Endothelial cell of umbilical vein (primary cell): Measurements from ENCODE around the gene KRTAP10-1. TPM values are rescaled to one million over a fixed set of nuclear protein-coding genes. Genes with fewer than 3 reads are reported as not detected.

Experiments used
- BruUV-seq: library from RNA; stranded (reverse); fragments of 400-500 nt; replicated peaks from 2 replicates; lab custom pipeline; 2021; lab: Mats Ljungman, UMichigan
- CTCF ChIA-PET: fragments of 300-600, 350-600 bp; sonication (Branson Sonifier 250); formaldehyde crosslinking; loops from one replicate; lab custom pipeline; 2021; ENCODE audit warnings: antibody characterized with exemption, inconsistent platforms; lab: Charles Lee
- POLR2A ChIA-PET: fragments of 300-600, 350-600 bp; sonication (Branson Sonifier 250); formaldehyde crosslinking; loops from one replicate; lab custom pipeline; 2021; ENCODE audit warnings: antibody characterized with exemption, inconsistent platforms; lab: Charles Lee
- DNase-seq: peaks from one replicate; pipeline ENCODE4 v3.0.0-alpha.2; 2011; ENCODE audit warnings: low read depth, low spot score
- FAIRE-seq: peaks from 2 replicates; lab custom pipeline; 2011; peaks lifted over from hg19 to GRCh38; lab: Jason Lieb, UNC
- H2AFZ ChIP-seq: 2 replicates; pipeline ENCODE4 v1.6.0; 2012; ENCODE audit warnings: low read depth, low read length, control low read depth, inconsistent platforms
- H3K27ac ChIP-seq: 2 replicates; pipeline ENCODE4 v1.5.1; 2011; ENCODE audit warnings: low read depth, mild to moderate bottlenecking, control low read depth, low read length, moderate library complexity; ENCODE audit not compliant: insufficient read depth
- H3K27me3 ChIP-seq, 2 experiments: 2 replicates each; pipeline versions ENCODE4 v1.6.0 to v1.6.1; 2011; ENCODE audit warnings: low read length in 2 of 2, mixed read lengths in 1 of 2; ENCODE audit not compliant: control insufficient read depth in 2 of 2, insufficient read depth in 2 of 2
- H3K36me3 ChIP-seq, 2 experiments: 2 replicates in 1 of 2; 3 replicates in 1 of 2; pipeline ENCODE4 v1.5.1; 2011; ENCODE audit warnings: low read length in 2 of 2, mild to moderate bottlenecking in 1 of 2, moderate library complexity in 1 of 2; ENCODE audit not compliant: control insufficient read depth in 2 of 2, insufficient read depth in 2 of 2; ENCODE audit errors: extremely low read depth in 1 of 2
- H3K4me1 ChIP-seq: 3 replicates; pipeline ENCODE4 v1.5.1; 2011; ENCODE audit warnings: mild to moderate bottlenecking, low read length; ENCODE audit not compliant: control insufficient read depth, insufficient read depth; ENCODE audit errors: extremely low read depth
- H3K4me2 ChIP-seq: 2 replicates; pipeline ENCODE4 v1.6.1; 2011; ENCODE audit warnings: low read length, control low read depth, mixed read lengths; ENCODE audit not compliant: insufficient read depth
- H3K4me3 ChIP-seq, 3 experiments: fragments of 200-600 bp in 1 of 3; sonication (generic), shearing (Covaris generic) in 1 of 3; replicated peaks in 1 of 3; 2 replicates each; pipeline ENCODE4 v1.5.1; 2011 to 2016; ENCODE audit warnings: control low read depth in 3 of 3, low read length in 3 of 3, mild to moderate bottlenecking in 2 of 3, inconsistent platforms in 1 of 3, low read depth in 1 of 3, moderate library complexity in 1 of 3; ENCODE audit not compliant: insufficient read depth in 1 of 3
- H3K79me2 ChIP-seq: 2 replicates; pipeline ENCODE4 v1.6.0; 2012; ENCODE audit warnings: low read length, inconsistent platforms; ENCODE audit not compliant: control insufficient read depth, insufficient read depth
- H3K9ac ChIP-seq: replicated peaks from 2 replicates; pipeline ENCODE3; 2011; ENCODE audit warnings: low read length, control low read depth; ENCODE audit not compliant: insufficient read depth; ENCODE audit errors: extremely low read depth
- H3K9me1 ChIP-seq: replicated peaks from 3 replicates; pipeline ENCODE4 v1.6.0; 2011; ENCODE audit warnings: mild to moderate bottlenecking, low read length; ENCODE audit not compliant: control insufficient read depth, insufficient read depth; ENCODE audit errors: extremely low read depth
- H3K9me3 ChIP-seq: replicated peaks from 2 replicates; pipeline ENCODE4 v1.5.1; 2012; ENCODE audit warnings: low read length, inconsistent platforms; ENCODE audit not compliant: control insufficient read depth, insufficient read depth
- H4K20me1 ChIP-seq: replicated peaks from 2 replicates; pipeline ENCODE3; 2011; ENCODE audit warnings: mild to moderate bottlenecking, low read length; ENCODE audit not compliant: control insufficient read depth, insufficient read depth; ENCODE audit errors: extremely low read depth
- CTCF ChIP-seq, 2 donors: IDR thresholded peaks; 1 replicate in 1 of 2; 2 replicates in 1 of 2; pipeline ENCODE4 v1.5.1; 2011; ENCODE audit warnings: low read length in 2 of 2, mild to moderate bottlenecking in 2 of 2, moderate library complexity in 2 of 2, control low read depth in 1 of 2, inconsistent platforms in 1 of 2, low read depth in 1 of 2; ENCODE audit not compliant: insufficient read depth in 1 of 2; ENCODE audit errors: extremely low read depth in 1 of 2
- EZH2 ChIP-seq: IDR thresholded peaks from 2 replicates; pipeline ENCODE4 v1.6.1; 2012; ENCODE audit warnings: borderline replicate concordance, low read depth, mild to moderate bottlenecking, moderate library complexity, low read length, inconsistent platforms; ENCODE audit not compliant: severe bottlenecking
- FOS ChIP-seq: IDR thresholded peaks from 2 replicates; pipeline ENCODE4 v1.6.1; 2011; ENCODE audit warnings: mild to moderate bottlenecking, low read length, moderate library complexity, borderline replicate concordance; ENCODE audit not compliant: insufficient read depth
- GATA2 ChIP-seq: IDR thresholded peaks from 2 replicates; pipeline ENCODE4 v1.7.0; 2011; ENCODE audit warnings: low read depth, mild to moderate bottlenecking, moderate library complexity, mixed read lengths, low read length; ENCODE audit not compliant: insufficient read length, insufficient read depth
- JUN ChIP-seq: IDR thresholded peaks from 2 replicates; pipeline ENCODE4 v1.6.1; 2011; ENCODE audit warnings: borderline replicate concordance, low read depth; ENCODE audit not compliant: insufficient read length, insufficient read depth
- MAX ChIP-seq: IDR thresholded peaks from 2 replicates; pipeline ENCODE4 v1.6.1; 2011; ENCODE audit not compliant: insufficient read depth, insufficient read length
- MYC ChIP-seq: IDR thresholded peaks from one replicate; pipeline ENCODE4 v1.6.1; 2011; ENCODE audit warnings: mild to moderate bottlenecking, low read depth, low read length
- POLR2A ChIP-seq: IDR thresholded peaks from 2 replicates; pipeline ENCODE4 v1.6.1; 2012; ENCODE audit warnings: low read depth, mild to moderate bottlenecking, control low read depth, low read length
- POLR2AphosphoS5 ChIP-seq: IDR thresholded peaks from 2 replicates; pipeline ENCODE4 v1.6.1; 2012; ENCODE audit warnings: low read depth, mild to moderate bottlenecking, control low read depth, low read length, moderate library complexity; ENCODE audit not compliant: insufficient read depth
- dilution Hi-C: fragments of 300-500 bp; cut with MboI; formaldehyde crosslinking; loops from one replicate; pipeline ENCODE4 v1.15.0; 2019; ENCODE audit warnings: low sequenced_read_pairs; ENCODE audit not compliant: extremely low pct_ligation_motif_present
- intact Hi-C: fragments of 100-400 bp; cut with micrococcal nuclease; formaldehyde crosslinking; loops from one replicate; pipeline ENCODE4 v1.10.0; 2022
- polyA plus RNA-seq, 4 experiments: library from polyadenylated mRNA; depleted of rRNA in 3 of 4; stranded (reverse) in 3 of 4; unstranded in 1 of 4; fragments of >200 nt; gene quantifications; 2 replicates each; pipeline versions ENCODE4 v1.2.1 to v1.2.3, GENCODE V29; 2011 to 2012; ENCODE audit warnings: missing spikeins in 1 of 4
- total RNA-seq: library from RNA; stranded (reverse); gene quantifications from 2 replicates; pipeline ENCODE4 v1.2.3, GENCODE V29; 2021

KRTAP10-1 gene
- total and polyA plus RNA-seq, 2 donors (not counting 3 experiments of a cell fraction or from before 2014, with no cell fraction given) = not detected

DNA sequence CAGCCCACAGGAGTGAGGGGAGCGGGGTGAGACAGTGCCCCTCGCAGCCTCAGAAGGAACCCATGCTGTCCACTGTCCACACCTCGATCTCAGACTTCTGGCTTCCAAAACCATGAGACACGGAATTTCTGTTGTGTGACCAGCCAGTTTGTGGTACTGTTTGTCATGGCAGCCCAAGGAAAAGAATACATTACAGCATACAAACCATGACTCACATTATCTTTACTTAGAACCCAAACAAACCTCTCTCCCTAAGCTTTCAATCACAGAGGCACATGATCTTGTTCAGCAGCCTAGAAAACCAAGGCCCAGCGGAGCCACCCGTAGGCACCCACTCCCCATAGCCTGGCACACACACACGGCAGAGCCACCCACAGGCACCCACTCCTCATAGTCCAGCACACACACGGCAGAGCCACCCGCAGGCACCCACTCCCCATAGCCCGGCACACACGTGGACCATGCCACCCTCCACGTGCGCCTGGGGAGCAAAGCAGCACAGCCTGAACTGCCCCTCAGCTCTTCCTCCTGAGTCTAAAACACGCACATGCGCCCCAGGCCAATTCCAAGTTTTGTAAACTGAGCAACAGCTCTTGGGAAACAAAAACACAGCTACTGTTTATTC is 33.1 kb upstream of the KRTAP10-1 start:
- TF ChIP-seq FOS = no peak
- TF ChIP-seq GATA2 = no peak
- no peak for TF ChIP-seq JUN
- TF ChIP-seq EZH2 = no peak
- TF ChIP-seq MAX = no peak
- no peak for TF ChIP-seq POLR2AphosphoS5
- TF ChIP-seq POLR2A = no peak
- no peak for TF ChIP-seq MYC
- TF ChIP-seq CTCF (IDR thresholded peaks at IDR 0.05; ENCODE audit: extremely low read depth in 1 of 2, insufficient read depth in 1 of 2, low read depth in 1 of 2, low read length in 2 of 2) = no peak
- BruUV-seq = no TSS peak
- no peaks in the 10 kb centered on the region for H3K4me1 ChIP-seq
- no peak for DNase-seq
- no peaks in the 10 kb centered on the region for H3K9me3 ChIP-seq
- intact Hi-C loops (no loop called here), dilution Hi-C loops (no loop called here)
- no peak overlapping the region for H3K4me3 ChIP-seq
- no peak overlapping the region for H2AFZ ChIP-seq
- POLR2A ChIA-PET = no interaction called here
- no peaks in the 10 kb centered on the region for H4K20me1 ChIP-seq
- no peak for FAIRE-seq
- CTCF ChIA-PET = interaction anchor here (0.7 kb wide), 1 partner anchor 19 kb away, joined by 3 read pairs; the partner anchor contains the start of gene KRTAP10-6
- no peak overlapping the region for H3K9ac ChIP-seq
- H3K36me3 ChIP-seq = no peaks in the 10 kb centered on the region
- H3K4me2 ChIP-seq = no peak overlapping the region
- no peak overlapping the region for H3K27ac ChIP-seq
- no peaks in the 10 kb centered on the region for H3K9me1 ChIP-seq
- no peaks in the 10 kb centered on the region for H3K79me2 ChIP-seq
- no peaks in the 10 kb centered on the region for H3K27me3 ChIP-seq
